ENCODE results near the gene SLC9C1. TPM values are rescaled to one million over a fixed set of nuclear protein-coding genes. Genes with fewer than 3 reads are reported as not detected.

The SLC9C1 gene
- total and polyA plus RNA-seq, 9 of the 15 experiments (the other 6 are each of a cell fraction or from before 2014, with no cell fraction given) = not detected

DNA sequence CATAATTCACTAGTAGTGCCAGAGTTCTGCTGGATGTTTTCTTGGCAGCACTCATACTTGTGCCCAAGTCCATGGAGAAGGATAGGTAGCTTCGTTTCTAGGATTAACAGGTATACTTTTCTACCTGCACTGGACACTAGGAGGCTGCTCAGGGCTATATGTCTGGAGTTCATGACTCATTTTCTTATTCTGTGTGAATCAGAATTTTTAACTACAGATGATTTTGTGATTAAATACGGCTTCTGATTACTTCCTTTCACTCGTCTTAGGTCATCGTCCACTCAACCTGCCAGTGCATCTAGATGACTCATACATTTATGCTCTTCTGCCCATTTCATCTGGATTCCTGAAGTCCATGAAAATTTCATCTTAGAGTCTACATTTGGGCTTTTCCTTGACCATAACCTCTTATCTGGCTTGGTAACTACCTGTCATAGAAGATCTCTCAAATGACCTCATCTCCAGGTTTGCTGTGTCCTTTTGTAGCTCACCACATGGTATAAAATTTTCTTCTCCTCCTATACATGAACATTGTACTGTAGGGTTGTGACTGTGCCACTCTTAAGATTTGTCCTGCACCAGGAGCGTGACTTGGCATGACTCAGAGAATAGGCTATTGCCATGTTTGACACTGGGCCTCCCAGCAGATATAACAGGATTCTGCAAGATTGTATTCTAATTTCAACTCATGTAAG lies 94.2 kb downstream of the SLC9C1 start:
- Histone ChIP-seq H2AFZ (ENCODE audit: low read depth, low read length) (no peak overlapping the region), H3K9ac (ENCODE audit: insufficient read depth in 1 of 2, low read depth in 2 of 2, low read length in 2 of 2) (no peak overlapping the region), H3K9me1 (ENCODE audit: control insufficient read depth, insufficient read depth, low read length) (no peaks in the 10 kb centered on the region), H3K79me2 (ENCODE audit: control insufficient read depth, insufficient read depth, low read length) (no peaks in the 10 kb centered on the region), H4K20me1 (replicated peaks; ENCODE audit: control insufficient read depth, insufficient read depth, low read length) (no peaks in the 10 kb centered on the region), H3K4me2 (ENCODE audit: insufficient read depth, low read length) (no peak overlapping the region), H3K4me1 (replicated peaks in 1 of 2; ENCODE audit: control insufficient read depth in 2 of 2, insufficient read depth in 2 of 2, low read length in 2 of 2) (no peaks in the 10 kb centered on the region), H3K4me3 (no peak overlapping the region), H3K27ac (ENCODE audit: extremely low read depth, low read depth, low read length) (no peak overlapping the region), H3K36me3 (ENCODE audit: control insufficient read depth, insufficient read depth, low read length) (no peaks in the 10 kb centered on the region), H3K27me3 (ENCODE audit: control insufficient read depth in 2 of 2, insufficient read depth in 2 of 2, low read length in 2 of 2) (no peaks in the 10 kb centered on the region), H3K9me3 (replicated peaks; ENCODE audit: control insufficient read depth, insufficient read depth, low read depth, low read length) (no peaks in the 10 kb centered on the region)
- in situ Hi-C loops (cut with MboI) = no loop called here
- 3% methylated on average over 5 of the region's 5 CpGs for WGBS (ENCODE audit: insufficient coverage, low coverage, missing lambda C conversion rate)
- BruUV-seq (replicated peaks) = no TSS peak
- intact Hi-C loops (cut with micrococcal nuclease) = no loop called here
- no peak for ATAC-seq
- DNase-seq (ENCODE audit: extremely low read depth in 1 of 4, low spot score in 3 of 4) = no peak
- no peak for FAIRE-seq
- POLR2A ChIA-PET = no interaction called here
- TF ChIP-seq POLR2B (IDR thresholded peaks at IDR 0.05; ENCODE audit: low read depth, partially characterized antibody) = no peak
- TF ChIP-seq, protein P1, sequence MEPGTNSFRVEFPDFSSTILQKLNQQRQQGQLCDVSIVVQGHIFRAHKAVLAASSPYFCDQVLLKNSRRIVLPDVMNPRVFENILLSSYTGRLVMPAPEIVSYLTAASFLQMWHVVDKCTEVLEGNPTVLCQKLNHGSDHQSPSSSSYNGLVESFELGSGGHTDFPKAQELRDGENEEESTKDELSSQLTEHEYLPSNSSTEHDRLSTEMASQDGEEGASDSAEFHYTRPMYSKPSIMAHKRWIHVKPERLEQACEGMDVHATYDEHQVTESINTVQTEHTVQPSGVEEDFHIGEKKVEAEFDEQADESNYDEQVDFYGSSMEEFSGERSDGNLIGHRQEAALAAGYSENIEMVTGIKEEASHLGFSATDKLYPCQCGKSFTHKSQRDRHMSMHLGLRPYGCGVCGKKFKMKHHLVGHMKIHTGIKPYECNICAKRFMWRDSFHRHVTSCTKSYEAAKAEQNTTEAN (CRISPR knock-in tag; IDR thresholded peaks at IDR 0.05) = no peak
- TF ChIP-seq ESRRB (CRISPR knock-in tag; IDR thresholded peaks at IDR 0.05; ENCODE audit: borderline replicate concordance) = no peak
- no peak for TF ChIP-seq HDAC2 (IDR thresholded peaks at IDR 0.05)
- CTCF ChIA-PET (ENCODE audit: low intra/inter-chr PET ratio) = no interaction called here

DNA sequence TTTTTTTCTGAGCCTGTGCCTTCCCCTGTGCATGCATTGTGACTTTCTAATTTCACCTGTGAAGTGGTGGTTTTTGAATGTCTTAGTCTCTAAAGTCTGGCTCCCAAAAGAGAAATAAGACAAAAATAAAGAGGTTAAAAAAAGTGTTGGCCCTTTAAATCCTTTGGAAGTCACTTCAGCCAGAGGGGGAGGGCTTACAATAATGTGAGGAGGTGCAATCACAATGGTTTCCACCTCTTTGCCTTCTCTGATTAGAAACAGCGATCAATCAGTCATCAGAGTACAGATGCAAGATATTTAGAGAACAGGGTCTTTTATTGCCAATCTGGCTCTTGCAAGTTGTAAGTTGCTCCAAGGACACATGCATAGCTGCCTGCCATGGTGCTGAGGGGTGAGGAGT lies 96.9 kb downstream of the SLC9C1 start:
- no peaks in the 10 kb centered on the region for H4K20me1 ChIP-seq (replicated peaks; ENCODE audit: control insufficient read depth, insufficient read depth, low read length)
- H3K79me2 ChIP-seq (ENCODE audit: control insufficient read depth, insufficient read depth, low read length) = no peaks in the 10 kb centered on the region
- H2AFZ ChIP-seq (ENCODE audit: low read depth, low read length) = no peak overlapping the region
- no peaks in the 10 kb centered on the region for H3K36me3 ChIP-seq (ENCODE audit: control insufficient read depth, insufficient read depth, low read length)
- intact Hi-C loops (cut with micrococcal nuclease) (no loop called here), in situ Hi-C loops (cut with MboI) (no loop called here)
- no peaks in the 10 kb centered on the region for H3K9me3 ChIP-seq (replicated peaks; ENCODE audit: control insufficient read depth, insufficient read depth, low read depth, low read length)
- no peak overlapping the region for H3K4me3 ChIP-seq
- H3K9me1 ChIP-seq (ENCODE audit: control insufficient read depth, insufficient read depth, low read length) = no peaks in the 10 kb centered on the region
- H3K9ac ChIP-seq (ENCODE audit: insufficient read depth in 1 of 2, low read depth in 2 of 2, low read length in 2 of 2) = no peak overlapping the region
- WGBS (ENCODE audit: insufficient coverage, low coverage, missing lambda C conversion rate) = 0% methylated on average over 1 of the region's 1 CpG
- no peak overlapping the region for H3K27ac ChIP-seq (ENCODE audit: extremely low read depth, low read depth, low read length)
- no peak for DNase-seq (ENCODE audit: extremely low read depth in 1 of 4, low spot score in 3 of 4)
- no peak overlapping the region for H3K4me2 ChIP-seq (ENCODE audit: insufficient read depth, low read length)
- ATAC-seq = no peak
- FAIRE-seq = no peak
- H3K4me1 ChIP-seq (replicated peaks in 1 of 2; ENCODE audit: control insufficient read depth in 2 of 2, insufficient read depth in 2 of 2, low read length in 2 of 2) = no peaks in the 10 kb centered on the region
- CTCF ChIA-PET (ENCODE audit: low intra/inter-chr PET ratio) = no interaction called here
- no peaks in the 10 kb centered on the region for H3K27me3 ChIP-seq (ENCODE audit: control insufficient read depth in 2 of 2, insufficient read depth in 2 of 2, low read length in 2 of 2)
- no TSS peak for BruUV-seq (replicated peaks)
- POLR2A ChIA-PET = no interaction called here
- TF ChIP-seq OTX1 (CRISPR knock-in tag; IDR thresholded peaks at IDR 0.05) (no peak), ESRRA (IDR thresholded peaks at IDR 0.05; ENCODE audit: borderline replicate concordance, low read depth) (no peak), RCOR1 (IDR thresholded peaks at IDR 0.05; ENCODE audit: borderline replicate concordance in 1 of 2, low read depth in 2 of 2, low read length in 2 of 2) (no peak), PHTF2 (CRISPR knock-in tag; IDR thresholded peaks at IDR 0.05) (no peak), SAFB (IDR thresholded peaks at IDR 0.05; ENCODE audit: borderline replicate concordance, low read depth, low read length) (no peak)
- TF ChIP-seq, protein P2, sequence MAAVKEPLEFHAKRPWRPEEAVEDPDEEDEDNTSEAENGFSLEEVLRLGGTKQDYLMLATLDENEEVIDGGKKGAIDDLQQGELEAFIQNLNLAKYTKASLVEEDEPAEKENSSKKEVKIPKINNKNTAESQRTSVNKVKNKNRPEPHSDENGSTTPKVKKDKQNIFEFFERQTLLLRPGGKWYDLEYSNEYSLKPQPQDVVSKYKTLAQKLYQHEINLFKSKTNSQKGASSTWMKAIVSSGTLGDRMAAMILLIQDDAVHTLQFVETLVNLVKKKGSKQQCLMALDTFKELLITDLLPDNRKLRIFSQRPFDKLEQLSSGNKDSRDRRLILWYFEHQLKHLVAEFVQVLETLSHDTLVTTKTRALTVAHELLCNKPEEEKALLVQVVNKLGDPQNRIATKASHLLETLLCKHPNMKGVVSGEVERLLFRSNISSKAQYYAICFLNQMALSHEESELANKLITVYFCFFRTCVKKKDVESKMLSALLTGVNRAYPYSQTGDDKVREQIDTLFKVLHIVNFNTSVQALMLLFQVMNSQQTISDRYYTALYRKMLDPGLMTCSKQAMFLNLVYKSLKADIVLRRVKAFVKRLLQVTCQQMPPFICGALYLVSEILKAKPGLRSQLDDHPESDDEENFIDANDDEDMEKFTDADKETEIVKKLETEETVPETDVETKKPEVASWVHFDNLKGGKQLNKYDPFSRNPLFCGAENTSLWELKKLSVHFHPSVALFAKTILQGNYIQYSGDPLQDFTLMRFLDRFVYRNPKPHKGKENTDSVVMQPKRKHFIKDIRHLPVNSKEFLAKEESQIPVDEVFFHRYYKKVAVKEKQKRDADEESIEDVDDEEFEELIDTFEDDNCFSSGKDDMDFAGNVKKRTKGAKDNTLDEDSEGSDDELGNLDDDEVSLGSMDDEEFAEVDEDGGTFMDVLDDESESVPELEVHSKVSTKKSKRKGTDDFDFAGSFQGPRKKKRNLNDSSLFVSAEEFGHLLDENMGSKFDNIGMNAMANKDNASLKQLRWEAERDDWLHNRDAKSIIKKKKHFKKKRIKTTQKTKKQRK (IDR thresholded peaks at IDR 0.05; ENCODE audit: borderline replicate concordance, low read depth, low read length) = no peak
